HG02943 (cell line): ENCODE data around the gene M1AP.

Experiments used
- ATAC-seq: cut with Tn5 transposase; IDR thresholded peaks from one replicate; pipeline ENCODE4 v1.9.1; 2021; ENCODE audit warnings: mild to moderate bottlenecking, low read depth, moderate library complexity; ENCODE audit not compliant: unreplicated experiment

M1AP gene

DNA sequence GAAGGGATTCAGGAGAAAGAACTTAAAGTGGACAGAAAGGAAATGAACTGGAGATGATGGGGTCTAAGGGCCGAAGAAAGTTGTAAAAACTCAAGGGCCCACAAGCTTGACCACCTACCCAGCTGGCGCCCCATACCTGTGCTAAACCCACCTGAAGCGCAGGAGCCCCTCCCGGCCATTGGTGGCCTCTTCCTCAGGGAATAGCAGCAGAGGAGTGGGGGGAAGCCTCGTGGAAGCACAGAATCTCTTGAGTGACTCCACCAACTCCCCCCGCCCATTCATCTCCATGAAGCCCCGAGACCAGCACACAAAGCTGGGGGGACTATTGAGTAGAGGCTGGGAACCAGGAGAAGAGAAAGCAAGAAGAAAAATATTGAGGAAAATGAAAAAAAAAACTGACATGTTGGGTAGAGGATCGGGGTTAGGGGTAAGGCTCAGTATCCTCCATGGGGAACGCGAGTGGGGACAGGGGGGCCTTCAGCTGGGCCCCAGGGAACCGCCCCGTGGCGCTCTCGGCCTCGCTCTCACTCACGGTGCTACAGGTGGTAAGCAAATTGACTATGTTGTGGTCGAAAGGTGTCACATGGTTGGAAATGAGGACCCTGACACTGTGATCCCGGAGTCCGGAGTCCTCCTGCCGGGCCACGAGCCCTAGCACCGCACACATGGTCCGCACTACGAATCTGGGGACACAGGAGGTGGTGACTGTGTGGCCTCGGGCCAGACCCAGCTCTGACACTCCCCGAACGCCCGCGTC lies 119.4 kb downstream of the M1AP start:
- ATAC-seq, result peak; percentile 19

DNA sequence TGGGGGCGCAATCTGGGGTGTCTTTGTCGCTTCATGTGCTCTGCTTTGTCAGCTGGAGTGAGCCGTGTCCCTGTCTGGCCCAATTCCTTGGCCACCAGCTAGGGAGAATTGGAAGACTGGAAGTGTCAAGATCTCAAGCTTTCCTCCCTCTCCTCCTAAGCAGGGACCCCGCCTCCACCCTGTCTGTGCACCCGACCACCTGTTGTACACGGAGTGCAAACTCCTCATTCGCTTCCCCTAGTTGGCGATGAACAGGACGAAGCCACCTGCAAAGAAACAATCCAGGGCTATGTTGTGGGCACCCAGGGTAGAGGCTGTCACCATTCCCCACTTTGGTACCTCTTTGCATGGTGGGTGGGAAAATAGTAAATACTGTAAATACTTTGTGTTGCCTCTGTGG lies 120.4 kb downstream of the M1AP start:
- ATAC-seq, result no peak

DNA sequence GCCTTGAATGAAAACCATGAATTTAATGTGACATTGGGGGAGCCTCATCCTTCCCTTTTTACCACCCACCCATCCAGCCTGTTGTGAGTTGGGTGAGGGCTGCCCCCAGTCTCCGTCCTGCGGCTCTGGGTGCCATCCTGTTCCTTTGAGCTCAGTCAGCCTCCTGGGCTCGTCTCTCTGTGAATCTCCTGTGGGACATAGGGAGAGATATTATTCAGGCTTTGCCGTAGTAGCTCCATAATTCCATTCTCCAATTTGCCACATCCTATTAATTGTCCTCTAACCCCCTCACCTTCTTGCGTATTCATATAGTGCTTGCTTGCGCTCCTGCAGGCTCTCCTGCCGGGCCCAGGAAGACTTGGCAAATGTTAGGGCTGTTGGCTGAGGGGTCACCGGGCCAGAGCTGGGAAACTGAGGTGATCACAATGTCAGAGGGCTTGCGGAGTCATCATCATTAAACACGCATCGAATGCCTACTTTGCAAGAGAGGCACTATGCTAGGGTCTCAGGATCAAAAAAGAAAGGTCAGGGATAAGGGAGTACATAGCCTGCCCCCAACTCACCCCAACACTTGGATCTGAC lies 121.4 kb downstream of the M1AP start:
- ATAC-seq, result no peak

DNA sequence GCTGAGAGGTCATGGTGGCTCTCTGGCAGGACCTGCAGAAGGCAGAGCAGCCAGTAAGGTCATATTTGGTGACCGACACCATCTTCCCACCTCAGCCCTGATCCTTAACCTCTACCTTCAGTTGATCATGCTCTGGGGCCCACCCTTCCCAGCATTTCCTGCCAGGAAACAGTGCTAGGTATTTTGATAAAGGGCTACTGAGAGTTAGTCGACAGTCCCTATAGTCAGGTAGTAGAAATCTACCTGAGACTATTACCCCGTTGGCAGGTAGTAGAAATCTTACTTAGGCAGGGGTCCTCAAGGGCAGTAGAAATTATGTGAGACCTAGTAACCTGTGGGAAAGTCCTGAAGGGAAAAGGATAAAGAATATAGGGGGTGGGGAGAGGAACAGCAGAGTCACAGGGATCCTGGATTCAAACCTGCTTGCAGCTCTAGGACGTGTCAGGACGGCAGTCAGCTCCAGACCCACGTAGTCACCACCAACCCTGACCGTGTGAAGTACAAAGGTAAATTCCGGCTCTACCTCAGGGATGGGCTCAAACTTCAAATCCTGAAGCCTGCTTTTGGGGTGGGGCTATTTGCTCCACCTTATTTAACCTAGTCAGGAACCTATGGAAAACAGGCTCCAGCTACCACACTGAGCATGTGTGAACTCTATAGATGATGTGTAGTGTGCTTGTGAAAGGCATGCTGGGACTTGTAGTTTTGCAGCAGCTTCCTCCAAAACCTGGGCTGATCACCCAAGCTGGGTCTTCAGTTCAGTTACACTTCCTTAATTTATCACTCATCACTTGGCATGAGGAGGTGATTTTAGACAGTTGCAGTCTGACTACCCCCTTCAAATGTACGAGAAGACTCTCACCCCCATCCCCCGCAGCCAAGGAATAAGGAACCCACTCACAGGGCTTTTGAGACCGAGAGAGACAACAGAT lies 122.1 kb downstream of the M1AP start, which contains the start of gene DQX1:
Gene DQX1, minus strand, starts transcription at position 515 of the 932 bp plus-strand sequence. Its CDS starts 502 bp downstream, at position 13.
- ATAC-seq, result no peak

DNA sequence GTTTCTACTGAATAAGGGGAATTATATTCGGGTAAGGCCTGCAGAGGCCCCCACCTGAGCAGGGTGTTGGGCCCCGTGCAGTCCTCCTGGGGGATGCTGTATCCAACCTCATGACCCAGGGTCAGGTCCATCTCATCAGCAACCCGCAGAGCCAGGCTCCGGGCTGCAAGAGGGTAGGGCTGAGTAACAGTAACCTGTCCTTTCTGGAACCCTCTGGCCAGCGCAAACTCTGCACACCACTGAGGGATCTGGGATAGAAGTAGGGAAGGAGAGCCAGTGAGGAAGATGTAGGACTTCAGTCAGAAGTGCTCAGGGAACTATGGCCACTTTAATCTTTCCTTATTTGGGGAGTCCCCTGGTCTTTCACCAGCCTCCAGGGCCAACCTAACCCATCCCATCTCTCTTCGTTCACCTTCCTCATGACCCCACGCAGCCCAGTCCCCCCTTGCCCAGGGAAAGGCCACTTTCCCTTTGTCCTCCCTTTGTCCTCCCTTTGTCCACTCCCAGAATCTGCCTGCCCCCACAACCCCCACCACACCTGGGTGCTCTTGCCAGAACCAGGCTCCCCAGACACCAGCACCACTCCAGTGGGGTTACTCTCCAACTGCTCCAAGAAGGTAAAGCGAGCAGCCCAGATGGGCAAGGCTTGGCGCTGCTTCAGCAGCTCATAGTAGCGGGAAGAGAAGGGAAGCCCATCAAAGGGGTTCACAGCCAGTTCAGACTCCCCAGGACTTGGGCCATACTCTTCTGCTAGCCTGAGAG lies 123.0 kb downstream of the M1AP start:
- no peak for ATAC-seq

DNA sequence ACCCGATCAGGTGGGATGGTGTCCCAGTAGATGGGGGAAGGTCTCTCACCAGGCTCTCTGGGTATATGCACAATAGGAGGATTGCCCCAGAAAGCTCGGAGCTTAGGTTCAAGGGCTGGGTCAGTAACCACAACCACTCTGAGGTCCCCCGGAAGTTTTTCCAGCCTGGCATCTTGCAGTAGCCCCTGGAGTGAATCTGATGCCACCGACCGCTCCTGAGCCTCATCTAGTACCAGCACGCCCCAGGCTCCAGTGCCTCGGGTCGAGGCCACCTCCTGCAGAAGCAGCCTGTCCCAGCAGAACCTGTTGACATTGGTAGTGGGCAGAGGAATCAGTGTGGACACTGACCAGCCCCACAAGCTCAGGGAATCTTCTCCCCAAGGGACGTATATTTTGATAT lies 124.1 kb downstream of the M1AP start:
- no peak for ATAC-seq

DNA sequence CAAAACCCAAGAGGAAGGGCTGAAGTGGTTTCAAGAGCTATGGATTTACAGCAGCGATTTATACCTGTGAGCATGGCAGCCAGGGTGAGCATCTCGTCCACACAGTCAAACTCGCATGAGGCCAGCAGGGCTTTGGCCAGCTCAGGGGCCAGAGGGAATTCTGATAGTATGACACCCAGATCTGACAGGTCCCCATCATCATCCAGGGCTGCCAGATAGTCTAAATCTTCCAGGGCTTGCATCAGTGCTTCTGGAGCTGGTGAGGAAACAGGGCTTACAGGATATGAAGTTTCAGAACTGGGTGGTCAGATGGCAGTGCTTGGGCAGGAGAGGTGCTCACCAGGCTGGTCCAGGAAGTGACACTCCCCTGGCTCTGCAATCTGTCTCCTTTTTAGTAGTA lies 125.6 kb downstream of the M1AP start:
- no peak for ATAC-seq

DNA sequence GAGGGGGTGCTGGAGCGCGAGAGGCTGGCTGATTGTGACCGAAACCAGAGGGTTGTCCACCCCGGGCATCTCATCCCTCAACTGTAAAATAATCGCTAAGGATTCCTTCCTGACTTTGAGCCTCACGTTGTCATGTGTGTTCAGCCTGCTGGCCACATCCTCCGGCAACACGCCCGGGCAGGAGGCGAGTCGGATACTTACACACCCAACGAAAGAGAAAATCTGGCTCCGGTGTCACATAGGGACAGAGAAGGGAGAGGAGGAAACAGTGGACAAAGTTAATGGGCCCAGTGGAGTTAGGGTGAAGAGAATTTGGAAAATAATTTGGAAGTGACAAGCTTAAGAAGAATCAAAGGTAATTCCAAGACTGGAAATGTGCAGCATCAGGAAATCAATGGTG lies 131.5 kb downstream of the M1AP start:
- no peak for ATAC-seq

DNA sequence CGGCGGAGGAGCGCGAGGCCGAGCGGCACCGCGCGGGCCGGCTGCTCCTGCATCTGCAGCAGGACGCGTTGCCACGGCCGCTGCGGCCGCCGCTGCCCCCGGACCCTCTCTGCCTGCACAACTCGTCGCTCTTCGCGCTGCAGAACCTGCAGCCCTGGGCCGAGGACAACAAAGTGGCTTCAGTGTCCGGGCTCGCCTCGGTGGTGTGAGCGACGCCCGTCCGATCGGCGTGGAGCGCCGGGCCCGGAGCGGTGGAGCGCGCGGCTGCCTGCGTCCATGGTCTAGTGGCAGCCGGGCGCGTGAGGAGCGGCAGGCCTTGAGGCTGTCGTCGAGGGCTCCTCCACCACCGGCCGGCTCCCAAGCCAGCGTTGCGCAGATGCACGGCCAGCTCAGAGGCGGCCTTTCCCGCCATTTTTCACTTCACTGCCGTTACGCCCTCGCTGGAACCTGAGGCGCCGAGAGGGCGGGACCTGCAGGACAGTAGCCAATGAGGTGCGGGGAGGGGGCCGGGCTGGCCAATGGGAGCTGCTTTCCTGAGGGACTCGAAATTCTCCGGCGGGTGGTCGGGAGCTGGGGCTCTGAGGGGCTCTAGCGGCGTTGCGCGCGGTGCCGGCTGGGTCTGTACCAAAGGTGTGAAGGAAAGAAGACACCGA lies 132.0 kb downstream of the M1AP start:
- ATAC-seq, result no peak

DNA sequence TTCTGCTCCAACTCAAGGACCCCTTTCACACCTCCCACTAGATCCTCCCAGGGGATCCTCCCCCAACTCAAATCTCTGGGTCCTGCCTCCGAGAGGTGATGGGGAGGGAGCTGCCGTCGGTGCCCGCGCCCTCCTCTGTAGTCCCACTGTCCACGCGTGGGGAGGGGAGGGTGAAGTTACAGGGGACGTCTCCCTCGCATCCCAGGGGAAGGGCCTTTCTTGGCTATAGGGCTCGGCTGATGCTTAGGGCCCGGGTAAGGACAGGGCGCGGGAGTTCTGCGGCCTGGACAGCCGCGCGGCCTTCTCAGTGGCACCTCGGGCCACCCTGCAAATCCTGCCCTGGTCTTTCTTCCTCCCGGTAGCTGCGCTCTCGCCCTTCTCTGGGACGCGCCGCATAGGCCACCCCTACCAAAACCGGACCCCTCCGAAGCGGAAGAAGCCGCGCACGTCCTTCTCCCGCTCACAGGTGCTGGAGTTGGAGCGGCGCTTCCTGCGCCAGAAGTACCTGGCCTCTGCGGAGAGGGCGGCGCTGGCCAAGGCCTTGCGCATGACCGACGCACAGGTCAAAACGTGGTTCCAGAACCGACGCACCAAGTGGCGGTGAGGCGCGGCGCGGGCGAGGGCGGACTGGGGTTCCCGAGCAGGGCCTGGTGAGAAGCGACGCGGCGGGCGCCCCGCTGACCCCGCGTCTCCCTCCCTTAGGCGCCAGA lies 132.7 kb downstream of the M1AP start:
- no peak for ATAC-seq

DNA sequence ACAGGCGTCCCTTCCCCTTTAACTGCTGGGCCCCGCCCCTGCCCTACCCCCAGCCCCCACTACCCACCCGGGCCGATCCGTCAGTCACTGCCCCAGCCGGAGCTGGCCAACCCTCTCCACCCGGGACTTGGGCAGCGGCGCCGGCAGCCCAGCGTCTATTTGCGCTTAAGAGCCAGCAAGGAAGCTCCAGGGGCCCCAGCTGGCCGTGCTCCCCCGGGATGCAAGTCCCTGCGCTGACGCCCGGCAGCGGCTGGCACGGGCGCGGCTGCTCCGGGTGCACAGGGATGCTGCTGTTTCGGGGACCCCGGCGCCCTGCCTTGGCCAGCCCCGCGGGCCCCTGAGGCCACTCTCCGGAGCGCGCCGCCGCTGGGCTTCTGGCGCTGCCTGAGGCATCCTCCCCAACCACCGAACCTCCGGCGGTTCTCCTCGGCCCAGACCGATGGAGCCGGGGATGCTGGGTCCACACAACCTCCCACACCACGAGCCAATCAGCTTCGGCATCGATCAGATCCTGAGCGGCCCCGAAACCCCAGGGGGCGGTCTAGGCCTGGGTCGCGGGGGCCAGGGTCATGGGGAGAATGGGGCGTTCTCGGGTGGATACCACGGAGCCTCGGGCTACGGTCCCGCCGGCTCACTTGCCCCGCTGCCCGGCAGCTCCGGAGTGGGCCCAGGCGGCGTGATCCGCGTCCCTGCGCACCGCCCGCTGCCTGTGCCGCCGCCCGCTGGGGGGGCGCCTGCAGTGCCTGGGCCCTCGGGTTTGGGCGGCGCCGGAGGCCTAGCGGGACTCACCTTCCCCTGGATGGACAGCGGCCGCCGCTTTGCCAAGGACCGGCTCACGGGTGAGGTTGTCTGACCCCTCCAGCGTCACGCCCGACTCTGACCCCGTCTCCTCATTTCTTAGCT lies 133.5 kb downstream of the M1AP start, which contains the start of gene TLX2:
Gene TLX2, plus strand, starts transcription at position 83 of the 903 bp plus-strand sequence. Its CDS starts 357 bp downstream, at position 440.
- no peak for ATAC-seq

DNA sequence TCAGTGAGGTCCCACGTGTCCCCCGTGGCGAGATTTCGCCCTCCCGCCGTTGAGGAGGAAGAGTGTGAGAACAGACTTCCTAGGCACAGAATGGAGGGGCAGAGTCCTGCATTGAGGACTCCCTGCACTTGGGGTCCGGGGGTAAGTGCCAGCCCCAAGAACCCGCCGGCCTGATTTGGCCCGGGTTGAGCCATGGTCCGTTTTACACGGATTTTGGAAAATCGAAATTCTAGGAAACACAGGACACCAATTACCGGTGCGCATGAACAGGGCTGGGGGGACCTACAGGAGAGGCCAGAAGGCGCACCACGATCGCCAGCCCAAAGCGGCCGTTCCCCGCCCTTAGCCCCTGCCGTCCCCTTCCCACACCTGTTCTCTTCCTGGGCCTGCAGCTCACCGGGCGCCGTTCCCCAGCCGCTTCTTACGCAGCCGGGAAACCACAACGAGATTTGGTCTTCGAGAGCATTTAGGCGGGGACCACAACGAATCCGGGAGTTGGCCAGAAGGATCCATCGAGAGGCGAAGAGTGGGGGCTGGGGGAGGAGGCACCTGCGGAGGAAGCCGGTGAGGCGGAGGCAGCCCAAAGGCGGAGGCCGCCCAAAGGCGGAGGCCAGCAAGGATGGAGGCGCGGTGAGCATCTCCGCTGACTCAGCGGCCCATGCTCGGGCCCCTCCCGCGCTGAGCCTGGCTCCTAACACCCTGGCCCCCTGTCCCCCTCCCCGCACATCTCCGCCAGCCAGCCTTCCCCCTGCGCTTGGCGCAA lies 134.3 kb downstream of the M1AP start:
- ATAC-seq, result no peak

DNA sequence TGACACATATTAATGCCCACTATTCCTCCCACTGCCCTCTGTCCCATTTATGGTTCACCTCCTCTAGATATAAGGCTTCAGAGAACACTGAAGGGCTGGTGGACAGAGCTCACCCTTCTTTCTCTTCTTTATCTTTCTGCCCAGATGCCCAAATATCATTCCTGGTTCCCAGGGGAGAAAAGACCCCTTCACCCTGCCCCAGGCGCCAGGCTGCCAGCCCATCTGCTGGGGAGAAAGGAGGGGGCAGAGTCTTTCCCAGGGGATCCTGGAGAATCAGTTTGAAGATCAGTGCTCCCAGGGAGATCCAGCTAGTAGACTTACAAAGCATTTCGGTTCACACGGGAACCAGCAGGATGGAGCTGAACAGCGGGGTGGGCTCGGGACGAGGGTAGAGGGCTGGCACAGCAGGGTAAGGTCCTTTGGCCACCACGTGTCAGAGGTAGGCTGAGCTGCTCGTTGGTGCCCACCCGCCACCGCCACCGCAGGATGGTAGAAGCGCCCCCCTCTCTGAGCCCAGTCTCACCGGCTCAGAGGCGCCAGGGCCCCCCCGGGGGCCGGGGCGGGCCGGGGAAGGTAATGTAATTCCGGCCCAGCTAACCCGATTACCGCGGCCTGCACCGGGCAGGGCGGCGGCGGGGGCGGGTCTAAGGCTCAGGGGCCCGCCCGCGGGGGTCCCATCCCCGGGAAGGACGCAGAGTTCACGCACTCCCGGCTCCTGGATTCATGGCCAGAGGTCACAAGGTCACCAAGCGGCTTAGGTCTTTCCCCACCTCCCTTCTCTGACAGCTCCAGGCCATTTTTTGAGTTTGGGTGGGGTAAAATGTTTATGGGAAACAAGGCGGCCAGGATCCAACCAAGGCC lies 135.2 kb downstream of the M1AP start:
- no peak for ATAC-seq

DNA sequence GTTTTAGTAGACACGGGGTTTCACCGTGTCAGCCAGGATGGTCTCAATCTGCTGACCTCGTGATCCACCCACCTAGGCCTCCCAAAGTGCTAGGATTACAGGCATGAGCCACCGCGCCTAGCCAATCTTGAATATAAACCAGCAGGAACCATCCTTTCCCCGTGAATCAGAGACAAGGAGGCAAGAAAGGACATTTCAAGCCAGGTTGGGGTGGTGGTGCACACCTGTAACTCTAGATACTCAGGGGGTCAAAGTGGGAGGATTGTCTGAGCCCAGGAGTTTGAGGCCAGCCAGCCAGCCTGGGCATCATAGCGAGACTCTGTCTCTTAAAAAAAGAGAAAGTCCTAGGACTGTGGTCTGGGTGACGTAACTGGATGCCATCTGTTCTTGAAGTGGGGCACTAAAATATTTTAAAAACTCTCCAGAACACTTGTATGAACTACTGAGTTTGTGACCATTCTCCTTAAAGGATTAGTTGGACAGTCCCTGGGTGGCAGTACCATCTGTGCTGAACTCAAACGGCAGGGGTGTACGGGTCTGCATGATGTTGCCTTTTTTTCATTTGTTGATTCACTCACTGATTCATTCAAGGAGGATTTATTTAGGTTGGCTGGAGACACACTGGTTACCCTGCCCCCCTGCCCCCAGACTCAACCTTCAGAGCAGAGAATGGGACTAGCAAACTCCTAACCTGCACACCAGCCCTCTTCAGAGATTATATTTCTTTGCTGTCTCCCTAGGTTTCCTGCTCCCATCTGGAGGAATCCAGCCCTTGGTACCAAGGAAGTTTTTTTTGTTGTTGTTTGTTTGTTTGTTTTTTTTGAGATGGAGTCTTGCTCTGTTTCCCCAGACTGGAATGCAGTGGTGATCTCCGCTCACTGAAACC lies 136.8 kb downstream of the M1AP start:
- no peak for ATAC-seq

DNA sequence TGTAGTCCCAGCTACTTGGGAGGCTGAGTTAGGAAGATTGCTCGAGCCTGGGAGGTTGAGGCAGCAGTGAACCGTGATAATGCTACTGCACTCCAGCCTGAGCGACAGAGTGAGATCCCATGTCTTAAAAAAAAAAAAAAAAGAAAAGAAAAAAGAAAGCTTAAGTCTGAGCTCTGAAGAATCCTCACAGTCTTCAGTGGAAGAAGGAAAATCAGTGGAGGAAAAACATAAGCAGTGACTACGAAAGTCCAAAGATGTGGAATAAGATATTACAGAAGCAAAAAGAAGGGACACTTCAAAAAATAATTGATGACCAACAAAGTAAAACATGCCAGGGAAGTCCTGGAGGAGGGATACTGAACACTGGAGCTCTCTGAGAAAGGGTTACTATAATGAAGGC lies 137.9 kb downstream of the M1AP start:
- no peak for ATAC-seq
